IMR-90 (cell line): ENCODE measurements around the gene PLEKHJ1. TPM values are rescaled to one million over a fixed set of nuclear protein-coding genes. Genes with fewer than 3 reads are reported as not detected.

Source experiments
- ATAC-seq: fragments of 200-7000 bp; cut with Tn5 transposase; 2 replicates; pipeline ENCODE4 v1.9.1; 2020; ENCODE audit warnings: low read depth, mild to moderate bottlenecking, moderate library complexity
- BruUV-seq: library from RNA; stranded (reverse); fragments of 400-500 nt; replicated peaks from 2 replicates; lab custom pipeline; 2021; lab: Mats Ljungman, UMichigan
- CTCF ChIA-PET: fragments of 300-600 bp; formaldehyde crosslinking; extraction: SDS; loops from one replicate; lab custom pipeline; 2021; ENCODE audit warnings: antibody characterized with exemption; lab: Yijun Ruan, JAX
- POLR2A ChIA-PET: fragments of 300-600 bp; sonication (Branson Sonifier 250); formaldehyde crosslinking; loops from one replicate; lab custom pipeline; 2022; ENCODE audit warnings: antibody characterized with exemption; ENCODE audit not compliant: unreplicated experiment; lab: Charles Lee
- DNase-seq: peaks from one replicate; pipeline ENCODE4 v3.0.0; 2013
- H2AFZ ChIP-seq: replicated peaks from 2 replicates; pipeline ENCODE3; 2013; ENCODE audit warnings: low read length, mild to moderate bottlenecking; ENCODE audit not compliant: poor library complexity
- H2AK5ac ChIP-seq: 2 replicates; pipeline ENCODE4 v1.6.1; 2013; ENCODE audit warnings: low read depth, low read length, inconsistent platforms
- H2AK9ac ChIP-seq: replicated peaks from 2 replicates; pipeline ENCODE3; 2013; ENCODE audit warnings: mild to moderate bottlenecking, low read depth, low read length, moderate library complexity; ENCODE audit not compliant: poor library complexity
- H2BK120ac ChIP-seq: 2 replicates; pipeline ENCODE4 v1.6.1; 2013; ENCODE audit warnings: low read depth, low read length, inconsistent platforms
- H2BK15ac ChIP-seq: 3 replicates; pipeline ENCODE4 v1.6.1; 2013; ENCODE audit warnings: low read depth, low read length, inconsistent platforms
- H2BK20ac ChIP-seq: 2 replicates; pipeline ENCODE4 v1.6.1; 2013; ENCODE audit warnings: low read depth, mild to moderate bottlenecking, inconsistent platforms, low read length, moderate library complexity
- H2BK5ac ChIP-seq: 2 replicates; pipeline ENCODE4 v1.6.1; 2013; ENCODE audit warnings: mild to moderate bottlenecking, low read depth, low read length, inconsistent platforms; ENCODE audit not compliant: poor library complexity, severe bottlenecking
- H3K14ac ChIP-seq: replicated peaks from 2 replicates; pipeline ENCODE4 v1.6.1; 2013; ENCODE audit warnings: low read depth, low read length, inconsistent platforms
- H3K18ac ChIP-seq: 2 replicates; pipeline ENCODE4 v1.6.1; 2013; ENCODE audit warnings: low read depth, low read length, control low read depth
- H3K23ac ChIP-seq: 2 replicates; pipeline ENCODE4 v1.6.1; 2013; ENCODE audit warnings: low read depth, low read length, inconsistent platforms
- H3K27ac ChIP-seq: 2 replicates; pipeline ENCODE4 v1.5.1; 2013; ENCODE audit warnings: mild to moderate bottlenecking, control low read depth, low read length; ENCODE audit not compliant: insufficient read depth
- H3K27me3 ChIP-seq: 2 replicates; pipeline ENCODE4 v1.6.1; 2013; ENCODE audit warnings: low read length; ENCODE audit not compliant: control insufficient read depth, insufficient read depth
- H3K36me3 ChIP-seq: 2 replicates; pipeline ENCODE4 v1.6.1; 2013; ENCODE audit warnings: low read length, mixed read lengths; ENCODE audit not compliant: control insufficient read depth, insufficient read depth
- H3K4ac ChIP-seq: 2 replicates; pipeline ENCODE4 v1.6.1; 2013; ENCODE audit warnings: low read depth, low read length, inconsistent platforms
- H3K4me1 ChIP-seq: 2 replicates; pipeline ENCODE4 v1.6.1; 2013; ENCODE audit warnings: low read length, mixed read lengths; ENCODE audit not compliant: control insufficient read depth, insufficient read depth
- H3K4me2 ChIP-seq: 2 replicates; pipeline ENCODE4 v1.6.1; 2013; ENCODE audit warnings: low read depth, mild to moderate bottlenecking, control low read depth, low read length, moderate library complexity
- H3K4me3 ChIP-seq: 2 replicates; pipeline ENCODE4 v1.5.1; 2013; ENCODE audit warnings: low read depth, mild to moderate bottlenecking, control low read depth, low read length, moderate library complexity; ENCODE audit not compliant: insufficient read depth
- H3K56ac ChIP-seq: 2 replicates; pipeline ENCODE4 v1.6.1; 2013; ENCODE audit warnings: low read length, inconsistent platforms; ENCODE audit not compliant: insufficient read depth; ENCODE audit errors: extremely low read depth
- H3K79me1 ChIP-seq, 2 experiments: 2 replicates each; pipeline ENCODE4 v1.6.1; 2013; ENCODE audit warnings: low read length in 2 of 2, inconsistent platforms in 1 of 2, low read depth in 1 of 2
- H3K9ac ChIP-seq: 2 replicates; pipeline ENCODE4 v1.6.1; 2013; ENCODE audit warnings: low read depth, low read length, control low read depth
- H3K9me1 ChIP-seq: 2 replicates; pipeline ENCODE4 v1.6.1; 2013; ENCODE audit warnings: low read length, inconsistent platforms; ENCODE audit not compliant: insufficient read depth
- H3K9me3 ChIP-seq: 2 replicates; pipeline ENCODE4 v1.6.1; 2013; ENCODE audit warnings: low read length; ENCODE audit not compliant: control insufficient read depth, insufficient read depth
- H4K20me1 ChIP-seq: 2 replicates; pipeline ENCODE4 v1.6.1; 2013; ENCODE audit warnings: low read length, inconsistent platforms; ENCODE audit not compliant: insufficient read depth
- H4K5ac ChIP-seq: 2 replicates; pipeline ENCODE4 v1.6.1; 2013; ENCODE audit warnings: mild to moderate bottlenecking, low read depth, low read length, control low read depth
- H4K8ac ChIP-seq, 2 experiments: 2 replicates each; pipeline ENCODE4 v1.6.1; 2013; ENCODE audit warnings: low read depth in 2 of 2, low read length in 2 of 2, control low read depth in 1 of 2, inconsistent platforms in 1 of 2
- H4K91ac ChIP-seq: 2 replicates; pipeline ENCODE4 v1.6.1; 2013; ENCODE audit warnings: low read depth, low read length, inconsistent platforms; ENCODE audit not compliant: insufficient read depth
- CEBPB ChIP-seq: IDR thresholded peaks from 2 replicates; pipeline ENCODE4 v1.6.1; 2012; ENCODE audit warnings: low read depth, low read length, improper control_type of control experiment
- CTCF ChIP-seq: conservative IDR thresholded peaks from 2 replicates; pipeline ENCODE4 v1.5.1; 2012; ENCODE audit warnings: mild to moderate bottlenecking, low read depth, low read length, improper control_type of control experiment
- MAZ ChIP-seq: IDR thresholded peaks from 2 replicates; pipeline ENCODE4 v1.6.1; 2012; ENCODE audit warnings: low read depth, mild to moderate bottlenecking, low read length, improper control_type of control experiment, moderate library complexity, borderline replicate concordance
- MXI1 ChIP-seq: IDR thresholded peaks from 2 replicates; pipeline ENCODE4 v1.6.1; 2012; ENCODE audit warnings: low read depth, mild to moderate bottlenecking, low read length, moderate library complexity, borderline replicate concordance
- POLR2A ChIP-seq: IDR thresholded peaks from 2 replicates; pipeline ENCODE4 v1.6.1; 2012; ENCODE audit warnings: mild to moderate bottlenecking, low read depth, low read length
- RCOR1 ChIP-seq: IDR thresholded peaks from 2 replicates; pipeline ENCODE4 v1.6.1; 2012; ENCODE audit warnings: mild to moderate bottlenecking, low read length, improper control_type of control experiment; ENCODE audit not compliant: insufficient replicate concordance
- WGBS, 2 experiments: methylation state at CpG; one replicate each; pipeline versions ENCODE4 v1.1.5 to v1.1.7; 2013; ENCODE audit warnings: missing lambda C conversion rate in 2 of 2; ENCODE audit not compliant: insufficient read length in 1 of 2; ENCODE audit errors: extremely low coverage in 2 of 2; 5-methylcytosine and 5-hydroxymethylcytosine counted together
- dilution Hi-C: fragments of 300-500 bp; cut with HindIII; formaldehyde crosslinking; loops from one replicate; pipeline ENCODE4 v1.14.3; 2018; ENCODE audit warnings: low sequenced_read_pairs; ENCODE audit not compliant: unreplicated experiment
- in situ Hi-C: fragments of 300-500 bp; cut with MboI; formaldehyde crosslinking; loops from 3 replicates; pipeline ENCODE4 v1.14.3; 2019; ENCODE audit warnings: low sequenced_read_pairs, inconsistent platforms, mixed read lengths
- intact Hi-C: fragments of 100-400 bp; cut with micrococcal nuclease; formaldehyde crosslinking; loops from 2 replicates; pipeline ENCODE4 v1.10.0; 2022
- polyA plus RNA-seq, 3 experiments: library from polyadenylated mRNA; depleted of rRNA; stranded (reverse); fragments of >200 nt; gene quantifications; 2 replicates each; pipeline ENCODE4 v1.2.3, GENCODE V29; 2012; ENCODE audit warnings: low replicate concordance in 1 of 3
- total RNA-seq: library from RNA; depleted of rRNA; stranded (reverse); fragments of >200 nt; gene quantifications from 2 replicates; pipeline ENCODE4 v1.2.3, GENCODE V29; 2012

Gene PLEKHJ1
- total and polyA plus RNA-seq, 2 of the 4 experiments (the other 2 are of a cell fraction), result 31.7 to 62.8 TPM

- Histone ChIP-seq H3K9ac (no peak overlapping the region), H2BK120ac (no peak overlapping the region), H2AFZ (no peak overlapping the region), H3K14ac (no peak overlapping the region), H2AK5ac (no peak overlapping the region), H3K27me3 (no peaks in the 10 kb centered on the region), H4K91ac (no peak overlapping the region), H3K9me1 (no peaks in the 10 kb centered on the region; the same call in 1 of the 2 replicates), H2BK15ac (no peak overlapping the region), H2BK5ac (no peak overlapping the region), H4K5ac (no peak overlapping the region), H4K20me1 (peaks cover 25% of the 10 kb centered on the region), H3K9me3 (no peaks in the 10 kb centered on the region), H3K23ac (no peak overlapping the region), H3K79me1 (peaks cover 9 to 39% of the 10 kb centered on the region in 2 experiments), H3K56ac (no peak overlapping the region), H2AK9ac (no peak overlapping the region), H3K4me1 (peaks cover 2% of the 10 kb centered on the region; the same call in 1 of the 2 replicates), H4K8ac (no peak overlapping the region), H3K4me3 (no peak overlapping the region), H2BK20ac (no peak overlapping the region), H3K27ac (no peak overlapping the region), H3K4ac (no peak overlapping the region), H3K36me3 (peaks cover 68% of the 10 kb centered on the region), H3K18ac (no peak overlapping the region), H3K4me2 (no peak overlapping the region)
- ChIA-PET CTCF (no interaction called here), POLR2A (no interaction called here)
- intact Hi-C loops, result no loop called here
- no peak for TF ChIP-seq CTCF
- no peak for TF ChIP-seq RCOR1
- no peak for TF ChIP-seq MXI1
- no peak for TF ChIP-seq POLR2A
- no peak for TF ChIP-seq CEBPB
- no peak for TF ChIP-seq MAZ
- no TSS peak for BruUV-seq
- WGBS, 2 experiments, result 96% methylated on average over 33 of the region's 43 CpGs; no CpG with 5 or more reads in 1 of the 2 experiments
- ATAC-seq (no peak), DNase-seq (no peak)
- dilution Hi-C loops, result no loop called here
- in situ Hi-C loops, result no loop called here
Observed at GRCh38 chr19:2230033-2230531, 6.0 kb downstream of the PLEKHJ1 start.
